IMR-90 (cell line): ENCODE results near the gene CLSTN1. TPM values are rescaled to one million over a fixed set of nuclear protein-coding genes. Genes with fewer than 3 reads are reported as not detected.

Experiments used
- ATAC-seq: fragments of 200-7000 bp; cut with Tn5 transposase; 2 replicates; pipeline ENCODE4 v1.9.1; 2020; ENCODE audit warnings: low read depth, mild to moderate bottlenecking, moderate library complexity
- BruUV-seq: library from RNA; stranded (reverse); fragments of 400-500 nt; replicated peaks from 2 replicates; lab custom pipeline; 2021; lab: Mats Ljungman, UMichigan
- CTCF ChIA-PET: fragments of 300-600 bp; formaldehyde crosslinking; extraction: SDS; loops from one replicate; lab custom pipeline; 2021; ENCODE audit warnings: antibody characterized with exemption; lab: Yijun Ruan, JAX
- POLR2A ChIA-PET: fragments of 300-600 bp; sonication (Branson Sonifier 250); formaldehyde crosslinking; loops from one replicate; lab custom pipeline; 2022; ENCODE audit warnings: antibody characterized with exemption; ENCODE audit not compliant: unreplicated experiment; lab: Charles Lee
- DNase-seq: peaks from one replicate; pipeline ENCODE4 v3.0.0; 2013
- H2AFZ ChIP-seq: replicated peaks from 2 replicates; pipeline ENCODE3; 2013; ENCODE audit warnings: low read length, mild to moderate bottlenecking; ENCODE audit not compliant: poor library complexity
- H2AK5ac ChIP-seq: 2 replicates; pipeline ENCODE4 v1.6.1; 2013; ENCODE audit warnings: low read depth, low read length, inconsistent platforms
- H2AK9ac ChIP-seq: replicated peaks from 2 replicates; pipeline ENCODE3; 2013; ENCODE audit warnings: mild to moderate bottlenecking, low read depth, low read length, moderate library complexity; ENCODE audit not compliant: poor library complexity
- H2BK120ac ChIP-seq: 2 replicates; pipeline ENCODE4 v1.6.1; 2013; ENCODE audit warnings: low read depth, low read length, inconsistent platforms
- H2BK15ac ChIP-seq: 3 replicates; pipeline ENCODE4 v1.6.1; 2013; ENCODE audit warnings: low read depth, low read length, inconsistent platforms
- H2BK20ac ChIP-seq: 2 replicates; pipeline ENCODE4 v1.6.1; 2013; ENCODE audit warnings: low read depth, mild to moderate bottlenecking, inconsistent platforms, low read length, moderate library complexity
- H2BK5ac ChIP-seq: 2 replicates; pipeline ENCODE4 v1.6.1; 2013; ENCODE audit warnings: mild to moderate bottlenecking, low read depth, low read length, inconsistent platforms; ENCODE audit not compliant: poor library complexity, severe bottlenecking
- H3K14ac ChIP-seq: replicated peaks from 2 replicates; pipeline ENCODE4 v1.6.1; 2013; ENCODE audit warnings: low read depth, low read length, inconsistent platforms
- H3K18ac ChIP-seq: 2 replicates; pipeline ENCODE4 v1.6.1; 2013; ENCODE audit warnings: low read depth, low read length, control low read depth
- H3K23ac ChIP-seq: 2 replicates; pipeline ENCODE4 v1.6.1; 2013; ENCODE audit warnings: low read depth, low read length, inconsistent platforms
- H3K27ac ChIP-seq: 2 replicates; pipeline ENCODE4 v1.5.1; 2013; ENCODE audit warnings: mild to moderate bottlenecking, control low read depth, low read length; ENCODE audit not compliant: insufficient read depth
- H3K27me3 ChIP-seq: 2 replicates; pipeline ENCODE4 v1.6.1; 2013; ENCODE audit warnings: low read length; ENCODE audit not compliant: control insufficient read depth, insufficient read depth
- H3K36me3 ChIP-seq: 2 replicates; pipeline ENCODE4 v1.6.1; 2013; ENCODE audit warnings: low read length, mixed read lengths; ENCODE audit not compliant: control insufficient read depth, insufficient read depth
- H3K4ac ChIP-seq: 2 replicates; pipeline ENCODE4 v1.6.1; 2013; ENCODE audit warnings: low read depth, low read length, inconsistent platforms
- H3K4me1 ChIP-seq: 2 replicates; pipeline ENCODE4 v1.6.1; 2013; ENCODE audit warnings: low read length, mixed read lengths; ENCODE audit not compliant: control insufficient read depth, insufficient read depth
- H3K4me2 ChIP-seq: 2 replicates; pipeline ENCODE4 v1.6.1; 2013; ENCODE audit warnings: low read depth, mild to moderate bottlenecking, control low read depth, low read length, moderate library complexity
- H3K4me3 ChIP-seq: 2 replicates; pipeline ENCODE4 v1.5.1; 2013; ENCODE audit warnings: low read depth, mild to moderate bottlenecking, control low read depth, low read length, moderate library complexity; ENCODE audit not compliant: insufficient read depth
- H3K56ac ChIP-seq: 2 replicates; pipeline ENCODE4 v1.6.1; 2013; ENCODE audit warnings: low read length, inconsistent platforms; ENCODE audit not compliant: insufficient read depth; ENCODE audit errors: extremely low read depth
- H3K79me1 ChIP-seq, 2 experiments: 2 replicates each; pipeline ENCODE4 v1.6.1; 2013; ENCODE audit warnings: low read length in 2 of 2, inconsistent platforms in 1 of 2, low read depth in 1 of 2
- H3K9ac ChIP-seq: 2 replicates; pipeline ENCODE4 v1.6.1; 2013; ENCODE audit warnings: low read depth, low read length, control low read depth
- H3K9me1 ChIP-seq: 2 replicates; pipeline ENCODE4 v1.6.1; 2013; ENCODE audit warnings: low read length, inconsistent platforms; ENCODE audit not compliant: insufficient read depth
- H3K9me3 ChIP-seq: 2 replicates; pipeline ENCODE4 v1.6.1; 2013; ENCODE audit warnings: low read length; ENCODE audit not compliant: control insufficient read depth, insufficient read depth
- H4K20me1 ChIP-seq: 2 replicates; pipeline ENCODE4 v1.6.1; 2013; ENCODE audit warnings: low read length, inconsistent platforms; ENCODE audit not compliant: insufficient read depth
- H4K5ac ChIP-seq: 2 replicates; pipeline ENCODE4 v1.6.1; 2013; ENCODE audit warnings: mild to moderate bottlenecking, low read depth, low read length, control low read depth
- H4K8ac ChIP-seq, 2 experiments: 2 replicates each; pipeline ENCODE4 v1.6.1; 2013; ENCODE audit warnings: low read depth in 2 of 2, low read length in 2 of 2, control low read depth in 1 of 2, inconsistent platforms in 1 of 2
- H4K91ac ChIP-seq: 2 replicates; pipeline ENCODE4 v1.6.1; 2013; ENCODE audit warnings: low read depth, low read length, inconsistent platforms; ENCODE audit not compliant: insufficient read depth
- BHLHE40 ChIP-seq: fragments of 150-350 bp; IDR thresholded peaks from 2 replicates; pipeline ENCODE4 v1.6.1; 2016; ENCODE audit warnings: mild to moderate bottlenecking, low read depth, low read length
- CEBPB ChIP-seq: IDR thresholded peaks from 2 replicates; pipeline ENCODE4 v1.6.1; 2012; ENCODE audit warnings: low read depth, low read length, improper control_type of control experiment
- CHD1 ChIP-seq: IDR thresholded peaks from 2 replicates; pipeline ENCODE4 v1.6.1; 2012; ENCODE audit warnings: low read depth, low read length, improper control_type of control experiment
- FOS ChIP-seq: fragments of 150-350 bp; IDR thresholded peaks from 2 replicates; pipeline ENCODE4 v1.6.1; 2016; ENCODE audit warnings: low read depth, low read length
- MAFK ChIP-seq: IDR thresholded peaks from 2 replicates; pipeline ENCODE4 v1.6.1; 2012; ENCODE audit warnings: low read depth, low read length, improper control_type of control experiment
- MAZ ChIP-seq: IDR thresholded peaks from 2 replicates; pipeline ENCODE4 v1.6.1; 2012; ENCODE audit warnings: low read depth, mild to moderate bottlenecking, low read length, improper control_type of control experiment, moderate library complexity, borderline replicate concordance
- MXI1 ChIP-seq: IDR thresholded peaks from 2 replicates; pipeline ENCODE4 v1.6.1; 2012; ENCODE audit warnings: low read depth, mild to moderate bottlenecking, low read length, moderate library complexity, borderline replicate concordance
- NFE2L2 ChIP-seq: fragments of 150-350 bp; IDR thresholded peaks from 2 replicates; pipeline ENCODE4 v1.6.1; 2016; ENCODE audit warnings: low read depth, mild to moderate bottlenecking, low read length
- POLR2A ChIP-seq: IDR thresholded peaks from 2 replicates; pipeline ENCODE4 v1.6.1; 2012; ENCODE audit warnings: mild to moderate bottlenecking, low read depth, low read length
- RAD21 ChIP-seq: IDR thresholded peaks from 2 replicates; pipeline ENCODE4 v1.6.1; 2012; ENCODE audit warnings: low read length, improper control_type of control experiment
- RCOR1 ChIP-seq: IDR thresholded peaks from 2 replicates; pipeline ENCODE4 v1.6.1; 2012; ENCODE audit warnings: mild to moderate bottlenecking, low read length, improper control_type of control experiment; ENCODE audit not compliant: insufficient replicate concordance
- RFX5 ChIP-seq: IDR thresholded peaks from 2 replicates; pipeline ENCODE4 v1.8.0; 2012; ENCODE audit warnings: low read depth, mild to moderate bottlenecking, low read length, moderate library complexity
- SMC3 ChIP-seq: fragments of 150-350 bp; IDR thresholded peaks from 2 replicates; pipeline ENCODE4 v1.6.1; 2016; ENCODE audit warnings: low read depth, mild to moderate bottlenecking, antibody characterized with exemption, low read length, moderate library complexity
- WGBS, 2 experiments: methylation state at CpG; one replicate each; pipeline versions ENCODE4 v1.1.5 to v1.1.7; 2013; ENCODE audit warnings: missing lambda C conversion rate in 2 of 2; ENCODE audit not compliant: insufficient read length in 1 of 2; ENCODE audit errors: extremely low coverage in 2 of 2; 5-methylcytosine and 5-hydroxymethylcytosine counted together
- dilution Hi-C: fragments of 300-500 bp; cut with HindIII; formaldehyde crosslinking; loops from one replicate; pipeline ENCODE4 v1.14.3; 2018; ENCODE audit warnings: low sequenced_read_pairs; ENCODE audit not compliant: unreplicated experiment
- in situ Hi-C: fragments of 300-500 bp; cut with MboI; formaldehyde crosslinking; loops from 3 replicates; pipeline ENCODE4 v1.14.3; 2019; ENCODE audit warnings: low sequenced_read_pairs, inconsistent platforms, mixed read lengths
- intact Hi-C: fragments of 100-400 bp; cut with micrococcal nuclease; formaldehyde crosslinking; loops from 2 replicates; pipeline ENCODE4 v1.10.0; 2022
- polyA plus RNA-seq, 3 experiments: library from polyadenylated mRNA; depleted of rRNA; stranded (reverse); fragments of >200 nt; gene quantifications; 2 replicates each; pipeline ENCODE4 v1.2.3, GENCODE V29; 2012; ENCODE audit warnings: low replicate concordance in 1 of 3
- total RNA-seq: library from RNA; depleted of rRNA; stranded (reverse); fragments of >200 nt; gene quantifications from 2 replicates; pipeline ENCODE4 v1.2.3, GENCODE V29; 2012
- TF ChIP-seq, protein P1 (sequence below): conservative IDR thresholded peaks from 2 replicates; pipeline ENCODE4 v1.5.1; 2012; ENCODE audit warnings: mild to moderate bottlenecking, low read depth, low read length, improper control_type of control experiment
- TF ChIP-seq, protein P2 (sequence below): fragments of 150-350 bp; IDR thresholded peaks from 2 replicates; pipeline ENCODE4 v1.6.1; 2017; ENCODE audit warnings: mild to moderate bottlenecking, antibody characterized with exemption, low read length, low read depth

CLSTN1 gene
- total and polyA plus RNA-seq, 2 of the 4 experiments (the other 2 are of a cell fraction): 30.1 to 72.2 TPM

DNA sequence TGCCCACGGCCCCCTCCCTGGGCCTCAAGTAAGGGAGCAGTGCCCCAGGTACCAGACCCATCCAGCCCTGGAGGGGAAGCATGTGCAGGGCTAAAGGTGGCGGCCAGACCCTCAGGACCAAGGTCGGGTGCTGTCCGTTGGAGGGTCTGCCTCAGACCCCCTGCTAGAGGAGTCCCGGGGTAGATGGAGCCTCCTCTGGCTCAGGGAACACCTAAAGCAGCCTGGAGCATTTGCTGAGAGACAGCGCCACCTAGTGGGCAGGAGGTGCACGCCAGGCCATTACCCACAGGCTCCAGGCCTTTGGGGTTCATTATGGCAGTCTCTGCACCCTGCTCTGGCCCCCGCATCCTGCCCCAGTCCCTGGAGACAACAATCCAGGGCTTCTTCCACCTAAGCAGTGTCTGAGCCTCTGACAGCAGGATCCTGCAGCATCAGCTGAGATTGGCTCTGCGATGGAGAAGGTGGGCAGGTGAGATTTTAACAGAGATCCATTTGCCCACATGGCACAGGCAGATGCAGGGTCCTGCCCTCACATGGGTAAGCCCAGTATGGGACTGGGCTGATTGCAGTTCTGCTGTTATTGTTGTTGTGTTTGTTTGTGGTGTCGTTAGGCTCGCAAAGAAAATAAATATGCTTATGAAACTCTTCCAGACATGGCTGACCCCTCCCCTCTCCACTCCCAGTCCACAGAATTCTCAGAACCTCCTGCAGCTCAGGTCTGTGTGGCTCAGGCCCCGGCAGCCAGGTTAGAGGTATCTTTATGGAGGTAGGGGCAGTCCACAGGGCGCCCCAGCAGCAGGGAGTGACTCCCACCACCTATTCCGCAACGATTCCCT lies 43.9 kb upstream of the CLSTN1 start:
- intact Hi-C loops (loop anchor here (1.0 kb wide), 4 partner anchors 83 to 240 kb away; no protein-coding TSS in a partner anchor), in situ Hi-C loops (loop anchor here (5.0 to 10.0 kb wide), 3 partner anchors 80 to 235 kb away; no protein-coding TSS in a partner anchor), dilution Hi-C loops (no loop called here)
- Histone ChIP-seq H2BK20ac (no peak overlapping the region), H3K4me3 (no peak overlapping the region), H3K9me3 (no peaks in the 10 kb centered on the region), H3K23ac (no peak overlapping the region), H2AK9ac (no peak overlapping the region), H3K4me1 (peaks cover 2% of the 10 kb centered on the region), H2BK15ac (no peak overlapping the region), H2AK5ac (no peak overlapping the region), H3K27ac (no peak overlapping the region), H3K79me1 (no peaks in the 10 kb centered on the region; a peak in 1 of 4 replicates), H3K18ac (no peak overlapping the region), H3K56ac (no peak overlapping the region), H2BK5ac (no peak overlapping the region), H4K8ac (no peak overlapping the region), H3K27me3 (no peaks in the 10 kb centered on the region), H2AFZ (no peak overlapping the region), H4K20me1 (0 out of 2 replicates have a peak, but pooled peaks cover 4% of the 10 kb centered on the region), H3K4ac (no peak overlapping the region), H2BK120ac (no peak overlapping the region), H3K9ac (no peak overlapping the region), H4K91ac (no peak overlapping the region), H3K36me3 (peaks cover 11% of the 10 kb centered on the region; the same call in 1 of the 2 replicates), H3K14ac (no peak overlapping the region), H4K5ac (no peak overlapping the region), H3K4me2 (no peak overlapping the region), H3K9me1 (no peaks in the 10 kb centered on the region)
- BruUV-seq: no TSS peak
- WGBS, 2 experiments: 33% methylated on average over 3 of the region's 15 CpGs; no CpG with 5 or more reads in 1 of the 2 experiments
- ATAC-seq: peak; percentile 98
- POLR2A ChIA-PET: no interaction called here
- CTCF ChIA-PET: interaction anchor here (1.0 kb wide), 1 partner anchor 241 kb away, joined by 3 read pairs; no protein-coding TSS in a partner anchor
- peak; percentile 57 for DNase-seq
- no peak for TF ChIP-seq MAFK
- TF ChIP-seq FOS: no peak
- no peak for TF ChIP-seq RFX5
- TF ChIP-seq POLR2A: peak; percentile 61
- no peak for TF ChIP-seq RCOR1
- TF ChIP-seq, protein P1, sequence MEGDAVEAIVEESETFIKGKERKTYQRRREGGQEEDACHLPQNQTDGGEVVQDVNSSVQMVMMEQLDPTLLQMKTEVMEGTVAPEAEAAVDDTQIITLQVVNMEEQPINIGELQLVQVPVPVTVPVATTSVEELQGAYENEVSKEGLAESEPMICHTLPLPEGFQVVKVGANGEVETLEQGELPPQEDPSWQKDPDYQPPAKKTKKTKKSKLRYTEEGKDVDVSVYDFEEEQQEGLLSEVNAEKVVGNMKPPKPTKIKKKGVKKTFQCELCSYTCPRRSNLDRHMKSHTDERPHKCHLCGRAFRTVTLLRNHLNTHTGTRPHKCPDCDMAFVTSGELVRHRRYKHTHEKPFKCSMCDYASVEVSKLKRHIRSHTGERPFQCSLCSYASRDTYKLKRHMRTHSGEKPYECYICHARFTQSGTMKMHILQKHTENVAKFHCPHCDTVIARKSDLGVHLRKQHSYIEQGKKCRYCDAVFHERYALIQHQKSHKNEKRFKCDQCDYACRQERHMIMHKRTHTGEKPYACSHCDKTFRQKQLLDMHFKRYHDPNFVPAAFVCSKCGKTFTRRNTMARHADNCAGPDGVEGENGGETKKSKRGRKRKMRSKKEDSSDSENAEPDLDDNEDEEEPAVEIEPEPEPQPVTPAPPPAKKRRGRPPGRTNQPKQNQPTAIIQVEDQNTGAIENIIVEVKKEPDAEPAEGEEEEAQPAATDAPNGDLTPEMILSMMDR: peak; percentile 97
- peak; percentile 92 for TF ChIP-seq SMC3
- TF ChIP-seq MAZ: peak; percentile 57; the same call in 1 of the 2 replicates
- peak; percentile 99 for TF ChIP-seq RAD21
- TF ChIP-seq CEBPB: no peak
- 0 out of 2 replicates have a peak, but pooled peaks have one; percentile 8 for TF ChIP-seq MXI1
- no peak for TF ChIP-seq CHD1
- TF ChIP-seq NFE2L2: no peak
- TF ChIP-seq BHLHE40: no peak
- TF ChIP-seq, protein P2, sequence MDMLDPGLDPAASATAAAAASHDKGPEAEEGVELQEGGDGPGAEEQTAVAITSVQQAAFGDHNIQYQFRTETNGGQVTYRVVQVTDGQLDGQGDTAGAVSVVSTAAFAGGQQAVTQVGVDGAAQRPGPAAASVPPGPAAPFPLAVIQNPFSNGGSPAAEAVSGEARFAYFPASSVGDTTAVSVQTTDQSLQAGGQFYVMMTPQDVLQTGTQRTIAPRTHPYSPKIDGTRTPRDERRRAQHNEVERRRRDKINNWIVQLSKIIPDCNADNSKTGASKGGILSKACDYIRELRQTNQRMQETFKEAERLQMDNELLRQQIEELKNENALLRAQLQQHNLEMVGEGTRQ: no peak
